Endothelial cell of umbilical vein (primary cell): ENCODE measurements around the gene GLP2R. TPM values are rescaled to one million over a fixed set of nuclear protein-coding genes. Genes with fewer than 3 reads are reported as not detected.

ENCODE experiments used
- BruUV-seq: library from RNA; stranded (reverse); fragments of 400-500 nt; replicated peaks from 2 replicates; lab custom pipeline; 2021; lab: Mats Ljungman, UMichigan
- CTCF ChIA-PET: fragments of 300-600, 350-600 bp; sonication (Branson Sonifier 250); formaldehyde crosslinking; loops from one replicate; lab custom pipeline; 2021; ENCODE audit warnings: antibody characterized with exemption, inconsistent platforms; lab: Charles Lee
- POLR2A ChIA-PET: fragments of 300-600, 350-600 bp; sonication (Branson Sonifier 250); formaldehyde crosslinking; loops from one replicate; lab custom pipeline; 2021; ENCODE audit warnings: antibody characterized with exemption, inconsistent platforms; lab: Charles Lee
- DNase-seq: peaks from one replicate; pipeline ENCODE4 v3.0.0-alpha.2; 2011; ENCODE audit warnings: low read depth, low spot score
- FAIRE-seq: peaks from 2 replicates; lab custom pipeline; 2011; peaks lifted over from hg19 to GRCh38; lab: Jason Lieb, UNC
- H2AFZ ChIP-seq: 2 replicates; pipeline ENCODE4 v1.6.0; 2012; ENCODE audit warnings: low read depth, low read length, control low read depth, inconsistent platforms
- H3K27ac ChIP-seq: 2 replicates; pipeline ENCODE4 v1.5.1; 2011; ENCODE audit warnings: low read depth, mild to moderate bottlenecking, control low read depth, low read length, moderate library complexity; ENCODE audit not compliant: insufficient read depth
- H3K27me3 ChIP-seq, 2 experiments: 2 replicates each; pipeline versions ENCODE4 v1.6.0 to v1.6.1; 2011; ENCODE audit warnings: low read length in 2 of 2, mixed read lengths in 1 of 2; ENCODE audit not compliant: control insufficient read depth in 2 of 2, insufficient read depth in 2 of 2
- H3K36me3 ChIP-seq, 2 experiments: 2 replicates in 1 of 2; 3 replicates in 1 of 2; pipeline ENCODE4 v1.5.1; 2011; ENCODE audit warnings: low read length in 2 of 2, mild to moderate bottlenecking in 1 of 2, moderate library complexity in 1 of 2; ENCODE audit not compliant: control insufficient read depth in 2 of 2, insufficient read depth in 2 of 2; ENCODE audit errors: extremely low read depth in 1 of 2
- H3K4me1 ChIP-seq: 3 replicates; pipeline ENCODE4 v1.5.1; 2011; ENCODE audit warnings: mild to moderate bottlenecking, low read length; ENCODE audit not compliant: control insufficient read depth, insufficient read depth; ENCODE audit errors: extremely low read depth
- H3K4me2 ChIP-seq: 2 replicates; pipeline ENCODE4 v1.6.1; 2011; ENCODE audit warnings: low read length, control low read depth, mixed read lengths; ENCODE audit not compliant: insufficient read depth
- H3K4me3 ChIP-seq, 3 experiments: fragments of 200-600 bp in 1 of 3; sonication (generic), shearing (Covaris generic) in 1 of 3; replicated peaks in 1 of 3; 2 replicates each; pipeline ENCODE4 v1.5.1; 2011 to 2016; ENCODE audit warnings: control low read depth in 3 of 3, low read length in 3 of 3, mild to moderate bottlenecking in 2 of 3, inconsistent platforms in 1 of 3, low read depth in 1 of 3, moderate library complexity in 1 of 3; ENCODE audit not compliant: insufficient read depth in 1 of 3
- H3K79me2 ChIP-seq: 2 replicates; pipeline ENCODE4 v1.6.0; 2012; ENCODE audit warnings: low read length, inconsistent platforms; ENCODE audit not compliant: control insufficient read depth, insufficient read depth
- H3K9ac ChIP-seq: replicated peaks from 2 replicates; pipeline ENCODE3; 2011; ENCODE audit warnings: low read length, control low read depth; ENCODE audit not compliant: insufficient read depth; ENCODE audit errors: extremely low read depth
- H3K9me1 ChIP-seq: replicated peaks from 3 replicates; pipeline ENCODE4 v1.6.0; 2011; ENCODE audit warnings: mild to moderate bottlenecking, low read length; ENCODE audit not compliant: control insufficient read depth, insufficient read depth; ENCODE audit errors: extremely low read depth
- H3K9me3 ChIP-seq: replicated peaks from 2 replicates; pipeline ENCODE4 v1.5.1; 2012; ENCODE audit warnings: low read length, inconsistent platforms; ENCODE audit not compliant: control insufficient read depth, insufficient read depth
- H4K20me1 ChIP-seq: replicated peaks from 2 replicates; pipeline ENCODE3; 2011; ENCODE audit warnings: mild to moderate bottlenecking, low read length; ENCODE audit not compliant: control insufficient read depth, insufficient read depth; ENCODE audit errors: extremely low read depth
- EZH2 ChIP-seq: IDR thresholded peaks from 2 replicates; pipeline ENCODE4 v1.6.1; 2012; ENCODE audit warnings: borderline replicate concordance, low read depth, mild to moderate bottlenecking, moderate library complexity, low read length, inconsistent platforms; ENCODE audit not compliant: severe bottlenecking
- FOS ChIP-seq: IDR thresholded peaks from 2 replicates; pipeline ENCODE4 v1.6.1; 2011; ENCODE audit warnings: mild to moderate bottlenecking, low read length, moderate library complexity, borderline replicate concordance; ENCODE audit not compliant: insufficient read depth
- GATA2 ChIP-seq: IDR thresholded peaks from 2 replicates; pipeline ENCODE4 v1.7.0; 2011; ENCODE audit warnings: low read depth, mild to moderate bottlenecking, moderate library complexity, mixed read lengths, low read length; ENCODE audit not compliant: insufficient read length, insufficient read depth
- JUN ChIP-seq: IDR thresholded peaks from 2 replicates; pipeline ENCODE4 v1.6.1; 2011; ENCODE audit warnings: borderline replicate concordance, low read depth; ENCODE audit not compliant: insufficient read length, insufficient read depth
- MYC ChIP-seq: IDR thresholded peaks from one replicate; pipeline ENCODE4 v1.6.1; 2011; ENCODE audit warnings: mild to moderate bottlenecking, low read depth, low read length
- POLR2A ChIP-seq: IDR thresholded peaks from 2 replicates; pipeline ENCODE4 v1.6.1; 2012; ENCODE audit warnings: low read depth, mild to moderate bottlenecking, control low read depth, low read length
- POLR2AphosphoS5 ChIP-seq: IDR thresholded peaks from 2 replicates; pipeline ENCODE4 v1.6.1; 2012; ENCODE audit warnings: low read depth, mild to moderate bottlenecking, control low read depth, low read length, moderate library complexity; ENCODE audit not compliant: insufficient read depth
- dilution Hi-C: fragments of 300-500 bp; cut with MboI; formaldehyde crosslinking; loops from one replicate; pipeline ENCODE4 v1.15.0; 2019; ENCODE audit warnings: low sequenced_read_pairs; ENCODE audit not compliant: extremely low pct_ligation_motif_present
- intact Hi-C: fragments of 100-400 bp; cut with micrococcal nuclease; formaldehyde crosslinking; loops from one replicate; pipeline ENCODE4 v1.10.0; 2022
- polyA plus RNA-seq, 4 experiments: library from polyadenylated mRNA; depleted of rRNA in 3 of 4; stranded (reverse) in 3 of 4; unstranded in 1 of 4; fragments of >200 nt; gene quantifications; 2 replicates each; pipeline versions ENCODE4 v1.2.1 to v1.2.3, GENCODE V29; 2011 to 2012; ENCODE audit warnings: missing spikeins in 1 of 4
- total RNA-seq: library from RNA; stranded (reverse); gene quantifications from 2 replicates; pipeline ENCODE4 v1.2.3, GENCODE V29; 2021
- TF ChIP-seq, protein P1 (sequence below), 2 donors: IDR thresholded peaks; 1 replicate in 1 of 2; 2 replicates in 1 of 2; pipeline ENCODE4 v1.5.1; 2011; ENCODE audit warnings: low read length in 2 of 2, mild to moderate bottlenecking in 2 of 2, moderate library complexity in 2 of 2, control low read depth in 1 of 2, inconsistent platforms in 1 of 2, low read depth in 1 of 2; ENCODE audit not compliant: insufficient read depth in 1 of 2; ENCODE audit errors: extremely low read depth in 1 of 2
- TF ChIP-seq, protein P2 (sequence below): IDR thresholded peaks from 2 replicates; pipeline ENCODE4 v1.6.1; 2011; ENCODE audit not compliant: insufficient read depth, insufficient read length

Gene GLP2R
- total and polyA plus RNA-seq, 2 donors (not counting 3 experiments of a cell fraction or from before 2014, with no cell fraction given): not detected

DNA sequence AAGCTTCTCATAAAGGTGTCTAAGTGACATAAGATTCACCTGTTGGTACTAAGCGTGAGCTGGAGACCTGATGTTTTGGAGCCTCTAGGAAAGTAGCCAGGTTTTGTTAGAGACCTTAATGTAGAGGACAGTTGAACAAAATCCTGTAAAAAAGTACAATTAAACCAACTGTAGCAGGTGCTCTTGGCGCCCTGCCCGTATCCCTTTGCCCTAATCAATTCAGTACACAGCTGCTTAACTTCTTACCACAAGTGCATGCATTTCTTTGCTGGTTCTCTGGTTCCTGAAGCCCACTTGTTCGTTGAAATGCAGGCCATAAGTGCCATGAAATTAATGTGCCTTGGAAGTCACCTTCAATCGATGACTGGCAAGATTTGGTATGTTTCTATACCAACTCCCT lies 24.4 kb downstream of the GLP2R start:
- FAIRE-seq: no peak
- intact Hi-C loops (no loop called here), dilution Hi-C loops (no loop called here)
- H3K4me2 ChIP-seq: no peak overlapping the region
- no peaks in the 10 kb centered on the region for H3K27me3 ChIP-seq
- no TSS peak for BruUV-seq
- no peak overlapping the region for H3K9ac ChIP-seq
- no peak overlapping the region for H3K4me3 ChIP-seq
- H3K79me2 ChIP-seq: no peaks in the 10 kb centered on the region
- H2AFZ ChIP-seq: no peak overlapping the region
- TF ChIP-seq, protein P1, sequence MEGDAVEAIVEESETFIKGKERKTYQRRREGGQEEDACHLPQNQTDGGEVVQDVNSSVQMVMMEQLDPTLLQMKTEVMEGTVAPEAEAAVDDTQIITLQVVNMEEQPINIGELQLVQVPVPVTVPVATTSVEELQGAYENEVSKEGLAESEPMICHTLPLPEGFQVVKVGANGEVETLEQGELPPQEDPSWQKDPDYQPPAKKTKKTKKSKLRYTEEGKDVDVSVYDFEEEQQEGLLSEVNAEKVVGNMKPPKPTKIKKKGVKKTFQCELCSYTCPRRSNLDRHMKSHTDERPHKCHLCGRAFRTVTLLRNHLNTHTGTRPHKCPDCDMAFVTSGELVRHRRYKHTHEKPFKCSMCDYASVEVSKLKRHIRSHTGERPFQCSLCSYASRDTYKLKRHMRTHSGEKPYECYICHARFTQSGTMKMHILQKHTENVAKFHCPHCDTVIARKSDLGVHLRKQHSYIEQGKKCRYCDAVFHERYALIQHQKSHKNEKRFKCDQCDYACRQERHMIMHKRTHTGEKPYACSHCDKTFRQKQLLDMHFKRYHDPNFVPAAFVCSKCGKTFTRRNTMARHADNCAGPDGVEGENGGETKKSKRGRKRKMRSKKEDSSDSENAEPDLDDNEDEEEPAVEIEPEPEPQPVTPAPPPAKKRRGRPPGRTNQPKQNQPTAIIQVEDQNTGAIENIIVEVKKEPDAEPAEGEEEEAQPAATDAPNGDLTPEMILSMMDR (IDR thresholded peaks at IDR 0.05; ENCODE audit: extremely low read depth in 1 of 2, insufficient read depth in 1 of 2, low read depth in 1 of 2, low read length in 2 of 2): no peak
- TF ChIP-seq EZH2: no peak
- no peak for TF ChIP-seq FOS
- TF ChIP-seq POLR2AphosphoS5: no peak
- TF ChIP-seq POLR2A: no peak
- no peak for TF ChIP-seq MYC
- no peak for TF ChIP-seq GATA2
- TF ChIP-seq, protein P2, sequence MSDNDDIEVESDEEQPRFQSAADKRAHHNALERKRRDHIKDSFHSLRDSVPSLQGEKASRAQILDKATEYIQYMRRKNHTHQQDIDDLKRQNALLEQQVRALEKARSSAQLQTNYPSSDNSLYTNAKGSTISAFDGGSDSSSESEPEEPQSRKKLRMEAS: no peak
- no peak for TF ChIP-seq JUN
- ChIA-PET CTCF (interaction anchor here (0.6 kb wide), 1 partner anchor 1243 kb away, joined by 3 read pairs; no protein-coding TSS in a partner anchor), POLR2A (no interaction called here)
- H4K20me1 ChIP-seq: no peaks in the 10 kb centered on the region
- H3K9me1 ChIP-seq: no peaks in the 10 kb centered on the region
- no peak overlapping the region for H3K27ac ChIP-seq
- DNase-seq: no peak
- peaks cover 4% of the 10 kb centered on the region for H3K9me3 ChIP-seq
- no peaks in the 10 kb centered on the region for H3K36me3 ChIP-seq
- H3K4me1 ChIP-seq: no peaks in the 10 kb centered on the region
